NK-92 (cell line): ENCODE data around the gene SHB.

Experiments
- DNase-seq: peaks from one replicate; lab custom pipeline; 2025; ENCODE audit not compliant: unreplicated experiment; lab: John Stamatoyannopoulos, UW

Gene SHB

DNA sequence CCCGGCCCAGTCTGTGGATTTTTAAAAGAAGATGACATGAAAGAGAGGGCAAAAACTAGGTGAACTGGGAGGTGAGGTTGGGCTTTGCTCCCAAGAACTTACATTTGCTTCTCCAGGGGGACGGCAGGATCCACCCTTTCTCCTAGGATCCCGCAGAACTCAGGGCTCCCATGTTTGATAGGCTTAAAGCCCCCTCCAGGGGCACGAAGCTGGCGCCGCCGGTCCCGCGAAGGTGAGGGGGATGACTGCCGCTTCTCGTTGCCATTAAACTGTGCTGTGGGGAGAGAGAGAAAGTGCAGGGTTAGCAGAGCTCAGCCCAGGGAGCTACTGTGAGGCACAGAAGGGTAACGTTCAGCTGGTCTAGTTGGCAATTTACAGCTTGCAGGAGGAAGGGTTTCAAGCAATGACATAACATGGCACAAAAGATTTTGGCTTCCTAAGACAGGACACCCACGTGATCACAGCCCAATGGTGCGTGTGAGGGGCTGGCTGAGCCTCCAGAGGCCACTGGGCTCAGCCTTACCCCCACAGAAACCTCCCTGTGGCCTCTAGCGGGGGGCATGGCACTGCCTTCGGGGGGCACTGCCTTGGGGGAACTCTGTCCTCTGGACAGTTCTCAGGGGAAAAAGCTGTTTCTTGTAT lies 113.1 kb downstream of the SHB start:
- DNase-seq = no peak

DNA sequence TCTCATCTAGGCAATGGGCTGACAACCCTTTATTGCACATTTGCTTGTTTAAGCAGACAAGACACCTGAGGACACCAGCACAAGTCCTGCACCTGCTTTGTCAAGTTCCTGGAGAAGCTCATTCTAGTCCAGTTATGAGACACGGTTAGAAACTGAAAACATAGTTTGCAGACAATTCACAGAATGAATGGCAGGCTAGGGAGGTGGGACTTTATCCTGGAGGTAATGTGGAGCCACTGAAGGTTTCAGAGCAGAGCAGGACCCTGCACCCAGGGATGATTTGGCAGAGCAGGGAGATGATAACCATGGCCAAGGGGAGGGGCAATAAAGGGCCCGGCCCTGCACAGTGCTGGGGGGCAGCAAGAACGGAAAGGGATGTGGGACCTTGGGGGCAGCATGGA lies 114.4 kb downstream of the SHB start:
- DNase-seq = no peak

DNA sequence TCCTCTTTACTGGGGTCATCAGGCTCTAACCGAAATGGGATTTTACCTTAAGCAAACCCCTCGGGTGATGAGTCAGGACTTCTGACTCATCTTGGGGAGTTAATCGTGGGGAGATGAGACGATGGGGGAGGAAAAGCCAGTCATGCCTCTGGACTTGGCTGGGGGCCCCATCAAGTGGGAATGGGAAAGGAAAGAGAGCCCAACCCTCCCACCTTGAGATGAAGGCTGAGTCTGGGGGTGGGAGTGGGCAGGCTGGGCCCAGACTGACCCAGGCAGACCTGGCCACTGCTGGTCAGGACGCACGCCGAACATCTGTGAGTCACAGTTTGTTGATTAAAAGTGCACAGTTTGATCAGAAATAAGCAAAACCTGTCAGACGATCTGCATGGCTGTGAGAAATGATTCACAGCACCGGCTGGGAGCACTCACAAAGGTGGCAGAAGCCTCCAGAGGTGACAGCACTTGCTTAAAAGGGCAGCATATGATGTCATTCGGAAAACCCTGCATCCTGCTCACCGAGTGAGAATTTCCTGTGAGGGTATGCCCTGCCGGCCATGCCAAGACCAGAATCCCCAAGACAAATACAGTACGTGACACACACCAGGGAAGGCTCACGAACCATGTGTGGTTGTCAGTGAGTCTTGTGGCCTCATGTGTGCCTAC lies 115.1 kb downstream of the SHB start:
- no peak for DNase-seq

DNA sequence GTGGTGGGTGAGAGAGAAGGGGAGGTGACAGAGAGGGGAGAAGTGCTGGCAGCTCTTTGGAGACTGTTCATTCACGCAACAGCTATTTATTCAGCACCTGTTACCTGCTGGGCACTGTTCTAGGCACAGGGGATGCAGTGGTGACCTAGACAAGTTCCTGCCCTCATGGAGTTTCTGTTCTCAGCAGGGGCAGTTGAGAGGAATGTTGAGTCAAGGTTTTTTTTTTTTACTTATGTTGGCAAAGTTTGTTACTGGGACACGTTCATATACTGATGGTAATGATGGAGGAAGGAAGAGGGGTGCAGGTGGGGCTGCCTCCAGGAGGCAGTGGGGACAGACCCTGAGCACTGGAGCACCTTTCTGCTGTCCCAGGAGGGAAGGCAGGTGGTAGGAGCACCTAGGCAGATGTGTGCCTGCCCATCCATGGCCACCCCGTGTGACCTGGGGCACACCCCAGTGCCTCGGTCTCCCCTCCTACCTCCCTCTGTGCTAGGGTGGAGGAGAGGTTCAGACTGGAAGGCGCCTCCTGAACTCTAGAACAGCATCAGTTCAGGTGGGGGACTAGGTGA lies 115.7 kb downstream of the SHB start:
- DNase-seq = no peak

DNA sequence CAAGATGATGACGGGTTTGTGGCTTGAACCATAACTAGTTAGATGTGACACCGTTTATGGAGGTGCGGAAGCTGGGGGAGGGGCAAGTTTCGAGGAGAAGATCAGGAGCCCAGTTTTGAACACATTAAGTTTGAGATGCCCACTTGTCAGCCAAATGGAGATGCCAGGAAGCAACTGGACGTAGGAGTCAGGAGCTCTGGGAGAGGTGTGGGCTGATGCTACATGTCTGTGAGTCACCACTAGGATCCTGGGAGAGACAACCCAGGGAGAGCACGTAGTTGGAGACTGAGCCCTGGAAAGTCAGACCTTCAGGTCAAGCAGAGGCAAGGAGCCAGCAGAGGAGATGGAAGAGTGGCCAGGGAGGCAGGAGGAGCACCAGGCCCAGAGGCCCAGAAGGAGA lies 116.3 kb downstream of the SHB start:
- no peak for DNase-seq

DNA sequence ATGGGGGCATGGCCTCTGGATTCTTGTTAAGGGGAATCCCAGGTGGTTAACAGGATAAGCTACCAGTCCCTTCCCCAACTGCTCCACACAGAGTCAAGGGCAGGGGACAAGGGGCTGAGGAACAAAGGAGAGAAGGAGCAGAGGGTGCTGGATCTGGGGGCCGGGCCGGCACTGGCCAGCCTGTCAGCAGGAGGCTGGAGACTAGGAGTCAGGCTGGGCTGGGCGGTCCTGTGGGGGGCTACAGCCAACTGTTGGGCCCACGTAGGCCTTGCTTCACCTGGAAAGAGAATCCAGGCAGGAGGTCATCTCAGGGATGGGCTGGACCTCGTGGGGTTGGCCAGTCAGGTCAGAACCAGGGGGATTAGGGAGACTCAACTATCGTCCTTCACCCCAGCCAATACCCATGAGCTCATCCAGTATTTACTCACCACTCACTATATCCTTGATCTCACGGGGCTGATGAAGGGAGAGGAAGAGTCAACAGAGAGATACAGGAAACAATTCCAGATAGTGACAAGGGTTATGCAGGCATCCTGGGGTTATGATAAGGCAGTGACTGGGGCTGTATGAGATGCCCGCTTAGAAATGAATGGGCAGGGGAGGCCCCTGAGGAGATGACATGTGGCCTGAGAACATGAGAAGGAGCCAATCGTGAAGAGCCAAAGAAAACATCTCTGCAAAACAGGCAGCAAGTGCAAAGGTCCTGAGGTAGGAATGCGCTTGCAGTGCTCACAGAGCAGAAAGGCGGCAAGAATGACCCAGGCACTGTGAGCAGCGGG lies 117.2 kb downstream of the SHB start:
- no peak for DNase-seq

DNA sequence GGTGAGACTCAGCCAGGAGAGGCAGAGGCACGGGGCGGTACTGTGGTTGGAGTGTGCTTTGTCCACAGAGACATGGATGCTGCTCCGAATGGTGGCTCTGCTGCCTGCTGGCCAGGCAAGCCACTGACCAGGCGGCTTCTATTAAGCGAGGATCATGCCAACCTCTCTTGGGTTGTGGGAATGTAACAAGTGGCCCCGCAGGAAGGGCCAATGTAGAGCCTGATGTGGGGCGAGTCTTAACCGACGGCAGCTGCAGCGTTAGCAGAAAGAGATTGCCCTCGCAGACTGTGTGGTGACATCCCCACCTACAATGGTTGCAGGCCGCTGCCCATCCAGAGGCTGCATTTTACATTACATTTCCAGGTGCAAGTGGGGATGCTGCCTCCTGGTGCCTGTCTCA lies 118.5 kb downstream of the SHB start:
- DNase-seq = no peak

DNA sequence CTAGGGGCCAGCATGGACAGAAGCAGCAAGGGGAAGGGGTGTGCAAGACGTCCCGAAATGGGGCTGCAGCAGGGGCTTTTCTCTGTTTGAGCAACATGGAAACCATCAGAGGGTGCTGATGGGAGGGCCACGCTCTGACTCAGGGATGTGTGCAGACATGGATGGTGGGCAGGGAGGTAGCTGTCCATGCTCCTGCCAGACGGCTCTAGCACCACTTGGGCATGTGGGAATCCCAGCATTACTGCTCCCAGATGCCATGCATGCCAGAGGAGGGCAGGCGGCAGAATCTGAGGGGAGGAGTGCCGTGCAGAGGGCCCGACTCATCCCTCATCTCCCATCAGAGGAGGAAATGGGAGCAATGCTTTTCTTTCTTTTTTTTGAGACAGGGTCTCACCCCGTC lies 119.5 kb downstream of the SHB start:
- DNase-seq = no peak

DNA sequence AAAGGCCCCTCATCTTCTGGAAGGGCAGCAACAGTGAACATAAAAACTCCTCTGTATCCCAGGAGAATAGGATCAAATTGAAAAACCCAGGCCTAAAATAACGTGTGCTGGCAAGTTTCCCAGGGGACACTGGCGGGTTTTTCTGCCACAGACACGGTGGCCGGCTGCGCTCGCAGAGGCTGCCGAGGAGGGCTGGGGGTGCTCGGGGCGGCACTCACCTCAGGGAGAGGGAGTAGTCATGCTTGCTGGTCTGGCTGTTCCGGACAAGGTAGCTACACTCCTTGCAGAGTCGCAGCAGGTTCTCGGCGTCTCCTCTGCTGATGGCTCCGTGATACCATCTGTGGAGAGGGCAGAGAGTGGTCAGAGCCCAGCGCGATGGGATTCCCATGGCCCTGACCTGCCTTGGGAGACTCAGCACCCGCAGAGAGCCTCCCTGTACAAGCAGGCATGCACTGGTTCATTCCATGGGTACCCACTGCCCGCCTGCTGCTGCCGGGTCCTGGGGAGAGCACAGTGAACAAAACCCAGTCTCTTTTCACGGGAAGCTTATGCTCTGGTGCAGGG lies 120.5 kb downstream of the SHB start:
- no peak for DNase-seq

DNA sequence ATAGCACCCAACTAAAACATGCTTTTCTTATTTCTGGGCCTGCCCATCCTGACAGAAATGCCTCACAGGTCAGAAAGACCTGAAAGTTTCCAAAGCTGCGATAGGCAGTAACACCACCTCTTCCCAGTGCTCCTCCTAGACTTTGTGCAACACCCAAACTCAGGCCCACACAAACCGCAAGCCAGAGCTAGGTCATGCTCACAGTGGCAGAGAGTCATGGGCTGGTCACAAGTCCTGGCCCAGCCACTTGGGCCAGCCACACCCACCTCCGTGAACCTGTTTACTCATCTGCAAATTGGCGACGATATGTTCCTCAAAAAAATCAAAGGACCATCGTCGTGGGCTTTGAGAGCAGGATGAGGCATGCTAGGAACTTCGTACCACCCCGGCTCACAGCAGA lies 121.0 kb downstream of the SHB start:
- DNase-seq = no peak

DNA sequence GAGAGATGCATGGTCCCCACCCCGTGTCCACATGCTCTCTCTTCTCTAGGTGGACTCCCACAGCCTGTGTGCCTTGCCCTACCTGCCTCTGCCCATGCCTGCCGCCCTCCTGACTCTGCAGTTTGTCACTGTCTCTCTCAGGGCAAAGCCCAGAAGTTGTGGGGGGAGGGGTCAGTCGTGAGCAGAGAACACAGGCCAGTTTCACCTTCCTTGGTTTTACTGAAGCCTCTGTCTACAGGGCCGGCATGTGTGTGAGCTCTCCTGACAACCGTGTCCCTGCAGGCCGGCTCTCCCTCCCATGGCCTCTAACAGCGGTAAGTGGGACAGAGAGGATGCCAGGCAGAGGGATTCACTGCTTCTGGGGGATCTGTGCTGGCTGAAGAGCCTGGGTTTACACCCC lies 121.6 kb downstream of the SHB start:
- no peak for DNase-seq

DNA sequence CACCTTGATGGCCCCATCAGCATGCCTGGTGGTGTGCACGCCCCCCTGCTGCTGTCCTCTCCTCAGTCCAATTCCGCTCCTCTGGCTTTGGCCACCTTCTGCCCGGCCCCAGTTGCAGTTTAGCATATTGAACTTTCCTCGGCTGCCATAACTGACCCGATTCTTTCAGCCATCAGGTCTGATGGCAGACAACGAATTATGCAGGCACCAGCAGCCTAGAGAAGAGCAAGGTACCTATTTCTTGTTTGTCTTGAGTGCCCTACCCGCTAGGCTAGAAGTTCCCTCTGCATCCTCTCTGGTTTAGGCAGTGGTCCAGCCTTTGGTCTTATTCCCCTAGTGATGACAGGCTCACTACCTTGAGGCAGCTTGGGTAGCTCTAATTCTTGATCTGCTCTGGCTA lies 122.1 kb downstream of the SHB start:
- DNase-seq = no peak

DNA sequence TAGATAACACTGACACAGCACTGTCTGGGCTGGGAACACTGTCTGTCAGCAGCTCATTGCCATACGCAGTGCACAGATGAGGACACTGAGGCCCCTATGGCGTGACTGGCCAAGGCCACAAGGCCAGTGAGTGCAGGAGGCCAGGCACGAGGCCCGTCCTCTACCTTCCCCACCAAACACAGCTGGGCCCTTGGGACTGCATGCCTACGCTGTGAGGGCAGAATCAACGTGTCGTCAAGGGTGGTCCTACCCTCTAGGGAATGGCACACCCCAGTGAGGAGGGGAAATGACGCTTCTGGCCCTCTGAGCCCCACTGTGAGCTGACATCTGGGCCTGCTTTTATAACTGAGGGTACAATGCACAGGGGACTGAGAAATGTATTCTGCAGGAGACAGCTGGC lies 123.0 kb downstream of the SHB start:
- no peak for DNase-seq

DNA sequence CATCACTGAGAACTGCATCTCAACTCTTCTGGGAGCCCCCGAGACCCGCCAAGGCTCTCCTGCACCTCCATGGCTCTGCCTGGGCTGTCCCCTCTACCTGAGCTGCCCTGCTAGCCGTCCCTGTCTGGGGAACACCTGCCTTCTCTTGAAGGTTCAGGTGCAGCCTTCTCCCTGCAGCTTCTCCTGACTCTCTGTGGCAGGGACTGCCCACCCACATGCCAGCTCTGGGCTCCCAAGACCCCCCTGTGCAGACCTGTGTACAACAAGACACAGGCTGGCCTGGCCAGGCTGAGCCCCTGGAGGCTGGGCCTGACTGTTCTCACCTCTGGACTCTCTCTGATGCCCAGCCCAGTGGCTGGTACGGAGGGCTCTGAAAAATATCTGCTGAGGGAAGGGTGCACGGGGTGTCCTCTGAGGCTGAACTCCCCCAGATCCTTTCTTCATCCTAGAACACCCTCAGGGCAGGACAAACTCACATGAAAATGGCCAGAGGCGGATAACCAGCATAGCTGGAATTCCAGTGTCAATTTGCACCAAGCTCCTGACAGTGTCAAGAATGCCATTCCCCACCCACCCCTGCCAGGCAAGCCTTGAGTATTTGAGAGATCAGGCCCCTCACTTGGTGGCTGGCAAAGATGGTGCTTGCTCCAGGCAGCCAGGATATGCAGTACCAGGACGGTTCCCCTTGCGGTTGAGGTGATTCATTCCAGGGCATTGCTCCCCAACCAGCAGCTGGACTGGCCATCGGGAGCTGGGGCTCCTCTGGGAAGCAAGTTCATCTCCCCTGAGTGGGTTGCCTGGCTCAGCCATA lies 124.2 kb downstream of the SHB start:
- DNase-seq = no peak

DNA sequence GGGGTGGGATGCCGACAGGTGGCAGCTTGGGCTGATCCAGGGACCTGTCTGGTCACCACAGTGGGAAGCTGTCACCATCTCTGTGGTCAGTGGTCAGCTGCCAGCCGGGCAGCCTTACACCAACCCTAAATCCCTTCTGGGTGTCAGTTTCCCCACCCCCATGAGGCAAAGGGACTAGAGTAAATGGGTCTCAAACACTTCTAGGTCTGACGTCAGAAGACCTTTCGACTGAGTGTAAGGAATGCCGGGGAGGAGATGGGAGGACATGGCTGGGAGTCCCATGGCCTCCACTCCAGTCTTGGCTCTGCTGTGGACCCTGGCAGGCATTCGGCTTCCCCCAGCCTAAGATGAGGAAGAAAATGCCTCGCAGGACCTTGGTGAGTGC lies 124.8 kb downstream of the SHB start:
- no peak for DNase-seq

DNA sequence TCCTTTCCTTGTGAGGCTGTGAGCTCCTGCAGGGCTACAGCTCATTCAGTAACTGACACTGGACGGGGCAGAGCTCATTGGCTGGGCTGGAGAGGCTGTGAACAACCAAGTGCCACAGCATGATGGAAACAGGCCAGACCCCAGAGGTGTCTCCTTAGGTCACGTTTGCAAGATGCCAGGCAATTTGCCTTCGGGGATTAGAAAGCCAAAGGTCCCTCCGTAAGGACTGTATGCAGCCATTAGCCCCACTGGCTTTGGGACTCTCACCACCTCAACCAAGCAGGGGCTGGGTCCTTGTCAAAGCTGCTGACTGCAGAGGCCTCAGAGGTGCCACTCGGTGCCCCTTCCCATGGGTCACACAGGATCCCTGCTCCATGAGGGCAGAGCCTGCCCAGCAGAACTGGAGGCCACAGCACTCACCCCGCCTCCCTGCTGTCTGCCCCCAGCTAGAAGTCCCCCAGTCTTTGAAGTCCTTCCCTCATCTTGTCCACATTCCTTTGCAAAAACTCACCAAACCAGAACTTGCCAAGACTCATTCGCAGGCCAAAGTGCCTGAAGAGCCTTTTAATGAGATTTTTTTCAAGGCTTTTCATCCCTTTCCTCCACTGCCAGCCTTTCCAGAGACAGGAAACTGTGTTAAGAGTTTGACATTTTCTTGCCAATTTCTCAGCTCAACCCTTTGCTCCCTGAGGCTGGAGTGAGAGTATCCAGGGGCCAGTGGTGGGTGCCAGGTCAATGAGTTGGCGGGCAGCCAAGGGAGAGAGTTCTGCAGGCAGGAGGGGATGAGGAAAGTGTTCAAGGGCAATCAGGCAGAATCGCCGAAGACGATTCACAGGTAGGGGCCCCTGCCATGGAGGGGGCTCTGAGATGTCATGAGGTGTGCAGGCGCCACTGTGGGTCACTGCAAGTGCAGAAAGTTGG lies 125.4 kb downstream of the SHB start:
- DNase-seq = no peak

DNA sequence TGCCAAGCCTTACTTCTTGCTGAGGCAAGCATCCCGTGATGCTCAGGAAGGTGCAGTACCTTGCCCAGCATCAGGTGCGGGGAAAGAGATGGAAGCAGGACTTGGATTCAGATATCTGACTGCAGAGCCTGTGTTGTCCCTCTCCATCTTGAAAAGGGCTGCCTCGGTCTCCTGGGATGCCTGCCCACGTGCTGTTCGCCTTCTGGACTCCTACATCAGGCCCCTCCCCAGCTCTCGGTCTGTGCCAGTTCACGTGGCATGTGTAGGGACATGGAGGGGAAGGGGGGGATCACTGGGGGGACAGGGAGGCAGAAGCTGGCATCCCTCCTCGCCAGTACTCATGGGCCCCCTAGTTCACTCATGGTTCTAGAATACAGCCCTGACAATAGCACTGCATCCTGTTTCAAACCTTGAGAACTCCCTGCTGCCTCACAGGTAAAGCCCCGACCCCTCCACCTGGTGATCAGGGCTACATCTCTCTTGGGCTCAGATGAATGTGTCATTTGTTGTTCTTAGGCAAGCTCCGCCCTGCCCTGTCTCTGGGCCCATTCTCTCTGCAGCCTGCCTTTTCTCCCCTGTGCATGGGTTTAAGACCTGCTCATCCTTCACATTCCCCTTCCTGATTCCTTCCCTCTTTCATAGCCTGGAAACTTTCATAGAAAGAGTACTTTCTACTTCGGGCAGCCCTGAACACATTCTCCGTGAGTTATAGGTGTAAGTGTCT lies 126.2 kb downstream of the SHB start:
- no peak for DNase-seq

DNA sequence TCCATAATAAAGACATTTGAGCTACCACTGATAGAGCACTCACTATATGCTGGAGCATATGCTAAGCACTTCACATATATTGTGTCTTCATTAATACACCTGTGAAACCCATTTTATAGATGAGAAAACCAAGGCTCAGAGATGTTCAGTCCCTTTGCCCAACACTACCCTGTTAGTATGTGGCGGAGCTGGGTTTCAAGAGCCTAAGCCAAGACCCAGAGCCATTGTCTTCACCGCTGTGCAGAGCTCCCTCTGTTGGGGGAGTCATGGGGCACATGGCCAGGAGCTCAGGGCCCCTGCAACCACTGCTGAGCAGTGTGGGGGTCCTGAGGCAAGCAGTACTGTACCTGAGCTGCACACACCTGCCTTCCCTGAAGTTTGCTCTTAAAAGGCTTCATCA lies 127.8 kb downstream of the SHB start:
- DNase-seq = no peak

DNA sequence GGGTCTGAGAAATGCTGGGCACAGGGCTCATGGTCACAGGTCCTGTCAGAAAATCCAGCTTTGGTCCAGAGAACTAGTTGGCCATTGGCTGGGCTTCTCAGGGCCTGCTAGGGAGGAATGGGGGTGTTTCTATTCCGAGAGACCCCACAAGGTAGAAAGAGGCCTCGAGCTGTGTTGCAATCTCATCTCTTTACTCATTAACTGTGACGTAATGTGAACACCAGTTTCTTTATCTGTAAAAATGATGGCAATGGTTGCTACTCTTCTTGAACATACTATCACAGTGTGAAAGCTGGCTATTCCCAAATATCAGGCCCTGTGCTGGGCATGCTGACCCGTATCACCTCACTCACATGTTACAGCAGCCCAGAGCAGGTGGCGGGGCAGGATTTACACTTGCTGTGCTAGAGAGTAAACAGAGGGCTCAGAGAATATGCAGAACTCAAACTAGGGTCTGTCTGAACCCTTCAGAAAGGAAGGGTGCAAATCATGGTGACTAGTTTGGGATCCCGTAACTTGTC lies 129.4 kb downstream of the SHB start:
- no peak for DNase-seq
